GM18508 (cell line): Measurements from ENCODE around the gene RASSF10.

ENCODE experiments used
- ATAC-seq: cut with Tn5 transposase; IDR thresholded peaks from one replicate; pipeline ENCODE4 v1.9.1; 2021; ENCODE audit warnings: moderate number of reproducible peaks; ENCODE audit not compliant: insufficient read depth, unreplicated experiment

RASSF10 gene

DNA sequence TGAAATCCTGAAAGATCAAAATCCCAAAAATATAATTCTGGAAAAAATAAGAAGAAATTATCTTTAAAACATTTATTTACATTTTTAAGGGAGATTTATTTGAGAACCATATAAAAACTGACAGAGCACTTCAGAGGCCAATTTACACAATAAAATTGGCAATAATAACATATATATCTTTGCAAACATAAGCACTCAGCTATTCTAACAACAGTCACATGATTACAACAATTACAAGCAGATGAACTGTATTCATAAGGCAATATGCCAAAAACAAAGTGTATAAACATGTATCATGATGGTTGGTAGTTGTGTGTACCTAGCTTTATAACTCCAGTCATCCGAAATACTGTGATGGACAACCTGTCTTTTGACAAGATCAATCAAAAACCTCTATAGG lies 17.7 kb upstream of the RASSF10 start:
- ATAC-seq, result no peak

DNA sequence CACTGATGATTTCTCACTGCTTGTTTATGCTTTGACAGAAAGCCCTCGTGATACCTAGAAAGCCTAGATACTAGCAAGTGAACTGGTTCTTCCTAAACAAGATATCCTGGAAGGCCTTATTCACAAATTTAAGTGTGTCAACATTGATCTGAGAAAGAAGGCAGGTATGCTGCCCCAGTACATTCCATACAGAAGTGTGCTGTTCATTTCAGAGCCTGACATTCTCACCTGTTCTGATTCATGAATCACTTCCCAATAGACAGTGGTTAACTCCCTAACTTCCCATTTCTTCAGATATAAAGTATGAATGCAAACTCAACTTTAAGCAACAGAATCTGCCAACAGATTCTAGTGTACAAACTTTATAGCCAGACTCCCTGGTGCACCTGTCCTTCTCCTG lies 15.5 kb upstream of the RASSF10 start:
- no peak for ATAC-seq

DNA sequence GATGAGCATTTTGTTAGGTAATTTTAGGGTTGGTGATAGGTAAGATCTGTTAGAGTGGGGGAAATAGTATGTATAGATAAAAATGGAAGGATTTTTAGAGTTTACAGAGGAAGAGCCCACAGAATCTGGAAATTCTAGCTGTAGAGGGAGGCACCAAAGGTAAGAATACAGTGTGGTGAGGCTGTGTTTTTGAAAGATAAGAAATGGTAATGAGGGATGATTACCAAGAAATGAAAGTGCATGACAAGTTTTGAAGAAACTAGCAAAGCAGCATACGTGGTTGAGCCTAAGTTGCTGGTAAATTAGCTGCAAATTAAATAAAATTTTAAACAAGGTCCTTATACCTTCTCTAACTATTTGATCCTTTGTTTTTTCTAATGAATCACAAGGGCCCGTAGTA lies 14.6 kb upstream of the RASSF10 start:
- ATAC-seq, result no peak

DNA sequence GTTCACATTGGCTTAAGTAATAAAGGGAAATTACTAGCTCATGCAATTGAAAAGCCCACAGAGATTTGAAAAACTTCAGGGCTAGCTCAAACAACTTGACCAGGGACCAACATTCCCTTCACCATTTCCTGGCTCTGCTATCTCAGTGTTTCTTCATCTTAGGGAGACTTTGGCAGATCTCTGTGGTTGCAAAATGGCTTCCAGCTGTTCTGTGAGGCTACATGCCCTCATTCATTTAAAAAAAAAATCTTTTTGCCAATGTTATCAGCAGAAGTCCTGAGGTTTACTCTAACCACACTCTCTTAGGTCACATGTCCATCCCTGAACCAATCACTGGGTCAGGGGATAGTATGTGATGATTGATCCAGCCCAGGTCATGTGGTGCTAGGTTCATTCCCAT lies 13.9 kb upstream of the RASSF10 start:
- no peak for ATAC-seq

DNA sequence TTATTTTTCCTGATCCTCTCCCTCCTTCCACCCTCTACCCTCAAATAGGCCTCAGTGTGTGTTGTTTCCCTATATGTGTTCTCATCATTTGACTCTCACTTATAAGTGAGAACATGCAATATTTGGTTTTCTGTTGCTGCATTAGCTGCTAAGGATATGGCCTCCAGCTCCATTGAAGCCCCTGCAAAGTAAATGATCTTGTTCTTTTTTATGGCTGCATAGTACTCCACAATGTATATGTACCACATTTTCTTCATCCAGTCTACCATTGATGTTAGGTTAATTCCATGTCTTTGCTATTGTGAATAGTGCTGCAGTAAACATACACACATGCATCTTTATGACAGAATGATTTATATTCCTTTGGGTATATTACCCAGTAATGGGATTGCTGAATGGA lies 13.3 kb upstream of the RASSF10 start:
- no peak for ATAC-seq

DNA sequence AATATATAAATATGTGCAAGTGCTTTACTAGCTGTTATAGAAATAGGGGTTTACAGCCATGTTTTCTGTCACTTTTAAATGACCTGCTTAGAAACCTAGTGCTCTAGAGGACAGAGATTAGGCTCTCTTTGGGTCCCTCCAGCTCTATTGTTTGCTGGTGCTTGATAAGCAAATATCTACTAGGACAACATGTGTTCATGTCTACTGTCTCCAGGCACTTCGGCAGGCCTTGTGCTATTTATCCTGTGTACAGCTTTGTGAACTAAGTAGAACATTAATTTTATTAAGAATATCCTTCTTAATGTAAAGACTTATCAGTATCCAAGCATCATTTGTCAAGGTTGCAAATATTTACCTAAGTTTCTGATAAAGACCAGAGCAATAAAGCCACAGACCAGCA lies 11.9 kb upstream of the RASSF10 start:
- ATAC-seq, result no peak

DNA sequence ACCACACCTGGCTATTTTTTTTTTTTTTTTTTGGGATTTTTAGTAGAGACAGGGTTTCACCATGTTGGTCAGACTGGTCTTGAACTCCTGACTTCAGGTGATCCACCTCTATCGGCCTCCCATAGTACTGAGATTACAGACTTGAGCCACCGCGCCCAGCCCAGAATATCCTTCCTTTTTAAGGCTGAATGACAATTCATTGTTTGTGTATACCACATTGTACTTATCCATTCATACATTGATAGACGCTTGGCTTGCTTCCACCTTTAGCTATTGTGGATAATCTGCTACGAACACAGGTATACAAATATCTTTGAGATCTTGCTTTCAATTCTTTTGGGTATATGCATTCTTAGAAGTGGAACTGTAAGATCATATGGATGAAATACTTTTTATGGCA lies 10.8 kb upstream of the RASSF10 start:
- ATAC-seq, result no peak

DNA sequence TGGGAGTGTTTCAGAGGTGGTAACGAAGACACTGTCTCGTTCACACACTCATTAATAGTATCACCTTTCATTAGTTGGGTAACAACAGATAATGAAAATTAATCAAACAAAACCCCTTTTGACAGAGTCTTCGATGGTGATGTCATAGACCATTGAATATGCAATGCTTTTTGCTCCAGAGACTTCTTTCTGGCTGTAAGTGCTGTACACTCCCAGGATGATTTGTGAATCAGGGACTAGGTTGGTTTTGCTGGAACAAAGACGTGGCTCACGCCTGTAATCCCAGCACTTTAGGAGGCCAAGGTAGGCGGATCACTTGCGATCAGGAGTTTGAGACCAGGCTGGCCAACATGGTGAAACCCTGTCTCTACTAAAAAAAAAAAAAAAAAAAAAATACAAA lies 9.5 kb upstream of the RASSF10 start:
- no peak for ATAC-seq

DNA sequence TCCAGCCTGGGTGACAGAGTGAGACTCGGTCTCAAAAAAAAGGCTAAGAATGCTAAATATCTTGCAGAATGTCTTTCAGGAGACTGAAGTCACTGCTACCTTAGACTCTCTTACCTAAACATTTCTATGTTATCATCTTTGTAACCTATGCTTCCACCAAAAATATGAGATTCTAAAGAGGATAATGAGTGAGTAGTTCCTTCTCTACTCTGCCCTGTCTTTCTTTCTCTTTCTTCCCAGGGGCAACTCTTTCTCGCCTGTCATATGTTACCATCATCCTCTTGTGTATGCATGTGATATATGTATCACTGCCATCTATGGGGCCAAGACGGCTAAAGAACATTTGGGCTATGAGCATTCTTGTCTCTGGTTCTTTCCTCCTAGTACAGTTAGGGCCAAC lies 9.0 kb upstream of the RASSF10 start:
- ATAC-seq, result no peak

DNA sequence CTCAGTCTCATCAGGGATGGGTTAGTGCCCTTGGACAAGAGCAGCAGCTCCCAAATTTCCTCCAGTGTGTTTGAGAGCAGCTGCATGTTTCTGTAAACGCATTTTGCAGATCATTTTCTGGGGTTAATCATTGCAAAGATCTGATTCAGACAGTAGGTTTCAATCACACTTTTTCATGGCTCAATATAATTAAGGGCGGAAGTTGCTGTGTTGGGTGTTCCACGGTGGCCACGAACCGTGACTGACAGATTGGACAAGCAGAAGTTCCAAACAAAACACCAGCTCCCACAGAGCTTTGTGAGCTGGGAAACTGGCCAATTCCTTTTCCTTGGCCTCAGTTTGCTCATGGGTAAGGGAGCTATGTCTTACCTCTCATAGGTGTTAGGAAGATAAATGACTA lies 8.4 kb upstream of the RASSF10 start:
- no peak for ATAC-seq

DNA sequence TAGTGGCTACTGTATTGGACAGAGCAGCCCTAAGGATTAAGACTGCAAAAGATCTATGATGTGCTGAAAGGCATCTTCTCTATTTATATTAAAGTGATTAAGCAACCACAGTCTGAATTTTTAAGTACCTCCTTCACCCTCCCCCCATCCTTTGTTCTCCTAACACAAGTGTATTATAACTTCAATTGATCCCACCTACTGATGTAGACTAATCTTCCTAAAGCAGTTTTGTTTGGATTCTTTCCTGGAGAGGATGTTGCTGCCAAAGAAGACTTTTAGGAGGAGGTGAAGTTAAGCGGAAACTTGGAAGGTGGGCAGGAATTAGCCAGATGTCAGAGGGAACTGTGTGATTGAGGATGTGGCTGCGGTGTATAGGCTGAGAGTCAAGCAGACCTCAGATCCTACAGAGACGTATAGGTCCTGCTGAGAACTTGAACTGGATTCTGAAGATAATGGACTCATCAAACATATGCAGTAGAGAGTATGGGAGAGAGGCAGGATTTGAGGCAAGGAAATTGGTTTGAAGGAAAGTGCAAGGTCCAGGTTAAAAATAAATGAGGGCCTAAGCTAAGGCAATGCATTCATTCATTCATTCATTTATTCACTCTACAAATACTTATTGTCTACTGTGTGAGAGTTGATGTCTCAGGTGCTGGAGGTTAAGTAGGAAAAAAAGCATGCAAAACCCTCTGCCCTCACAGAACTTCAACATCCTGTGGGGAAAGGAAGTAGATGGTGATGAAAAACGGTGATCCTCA lies 5.2 kb upstream of the RASSF10 start:
- ATAC-seq, result no peak

DNA sequence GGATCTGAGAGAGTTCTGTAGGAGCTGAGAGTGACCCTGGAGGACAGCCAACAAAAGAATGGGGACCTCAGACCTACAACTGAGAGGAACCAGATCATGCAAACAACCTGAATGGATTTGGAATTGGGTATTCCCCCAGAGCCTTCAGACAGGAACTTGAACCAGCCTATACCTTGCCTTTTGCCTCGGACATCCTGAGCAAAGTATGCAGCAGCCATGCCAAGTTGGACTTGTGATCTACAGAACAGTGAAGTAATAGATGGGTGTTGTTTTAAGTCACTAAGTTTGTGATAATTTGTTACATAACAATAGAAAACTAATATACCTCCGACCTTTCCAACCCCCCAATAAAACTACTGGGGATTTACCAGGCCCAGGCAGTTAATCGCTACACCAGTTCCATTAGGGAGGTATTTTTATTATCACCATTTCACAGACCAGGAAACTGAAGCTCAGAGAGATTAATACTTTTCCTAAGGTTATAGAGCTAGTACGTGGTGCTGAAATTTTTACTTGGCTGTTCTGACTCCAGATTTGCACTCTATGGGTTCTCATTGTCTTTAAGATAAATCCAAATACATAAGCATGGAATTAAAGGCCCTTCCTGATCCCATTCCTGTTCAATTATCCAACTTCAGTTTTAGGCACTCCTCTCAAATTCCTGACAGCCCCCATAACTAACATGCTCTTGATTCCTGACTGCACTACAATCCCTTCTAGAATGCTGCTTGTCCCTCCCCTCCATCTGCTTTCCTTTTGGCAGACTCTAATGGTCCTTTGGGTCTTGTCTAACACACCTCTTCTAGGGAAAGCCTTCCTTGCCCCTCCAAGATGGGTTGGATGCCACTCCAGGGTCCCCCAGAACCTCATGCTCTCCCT lies 1.7 kb upstream of the RASSF10 start:
- no peak for ATAC-seq

DNA sequence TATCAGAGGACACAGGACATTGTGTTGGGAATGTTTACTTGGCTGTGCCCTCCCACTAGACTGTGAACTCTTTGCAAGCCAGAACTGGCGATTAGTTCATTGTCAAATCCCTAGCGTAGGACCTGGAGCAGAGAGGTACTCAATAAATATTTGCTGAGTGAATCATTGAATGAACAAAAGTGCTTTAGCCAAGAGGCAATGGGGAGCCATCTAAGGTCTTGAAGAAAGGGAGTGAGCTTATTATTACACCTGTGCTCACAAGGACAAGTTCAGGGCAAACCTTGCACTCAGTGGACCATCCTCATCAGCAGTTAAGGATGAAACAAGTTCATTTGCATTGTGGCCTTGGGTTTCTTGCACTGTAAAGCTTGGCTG lies 1.1 kb upstream of the RASSF10 start:
- ATAC-seq, result no peak

DNA sequence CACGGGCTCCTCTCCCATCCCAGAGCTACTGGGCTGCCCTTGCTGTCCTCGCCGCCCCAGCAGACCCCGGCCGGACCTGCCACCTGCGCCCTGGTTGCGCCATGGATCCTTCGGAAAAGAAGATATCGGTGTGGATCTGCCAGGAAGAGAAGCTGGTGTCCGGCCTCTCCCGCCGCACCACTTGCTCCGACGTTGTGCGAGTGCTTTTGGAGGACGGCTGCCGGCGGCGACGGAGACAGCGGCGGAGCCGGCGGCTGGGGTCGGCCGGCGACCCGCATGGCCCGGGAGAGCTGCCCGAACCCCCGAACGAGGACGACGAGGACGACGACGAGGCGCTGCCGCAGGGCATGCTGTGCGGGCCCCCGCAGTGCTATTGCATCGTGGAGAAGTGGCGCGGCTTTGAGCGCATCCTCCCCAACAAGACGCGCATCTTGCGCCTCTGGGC lies 382 bp downstream of the RASSF10 start:
- ATAC-seq, result no peak

DNA sequence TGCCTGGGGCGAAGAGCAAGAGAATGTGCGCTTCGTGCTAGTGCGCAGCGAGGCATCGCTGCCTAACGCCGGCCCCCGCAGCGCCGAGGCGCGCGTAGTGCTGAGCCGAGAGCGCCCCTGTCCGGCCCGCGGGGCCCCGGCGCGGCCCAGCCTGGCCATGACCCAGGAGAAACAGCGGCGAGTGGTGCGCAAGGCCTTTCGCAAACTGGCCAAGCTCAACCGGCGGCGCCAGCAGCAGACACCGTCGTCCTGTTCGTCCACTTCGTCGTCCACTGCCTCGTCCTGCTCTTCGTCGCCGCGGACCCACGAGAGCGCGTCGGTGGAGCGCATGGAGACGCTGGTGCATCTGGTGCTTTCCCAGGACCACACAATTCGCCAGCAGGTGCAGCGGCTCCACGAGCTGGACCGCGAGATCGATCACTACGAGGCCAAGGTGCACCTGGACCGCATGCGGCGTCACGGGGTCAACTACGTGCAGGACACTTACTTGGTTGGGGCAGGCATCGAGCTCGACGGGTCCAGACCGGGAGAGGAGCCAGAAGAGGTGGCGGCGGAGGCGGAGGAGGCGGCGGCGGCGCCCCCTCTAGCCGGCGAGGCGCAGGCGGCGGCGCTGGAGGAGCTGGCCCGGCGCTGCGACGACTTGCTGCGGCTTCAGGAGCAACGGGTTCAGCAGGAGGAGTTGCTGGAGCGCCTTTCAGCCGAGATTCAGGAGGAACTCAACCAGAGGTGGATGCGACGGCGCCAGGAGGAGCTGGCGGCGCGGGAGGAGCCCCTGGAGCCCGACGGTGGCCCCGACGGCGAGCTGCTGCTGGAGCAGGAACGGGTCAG lies 1.0 kb downstream of the RASSF10 start:
- no peak for ATAC-seq

DNA sequence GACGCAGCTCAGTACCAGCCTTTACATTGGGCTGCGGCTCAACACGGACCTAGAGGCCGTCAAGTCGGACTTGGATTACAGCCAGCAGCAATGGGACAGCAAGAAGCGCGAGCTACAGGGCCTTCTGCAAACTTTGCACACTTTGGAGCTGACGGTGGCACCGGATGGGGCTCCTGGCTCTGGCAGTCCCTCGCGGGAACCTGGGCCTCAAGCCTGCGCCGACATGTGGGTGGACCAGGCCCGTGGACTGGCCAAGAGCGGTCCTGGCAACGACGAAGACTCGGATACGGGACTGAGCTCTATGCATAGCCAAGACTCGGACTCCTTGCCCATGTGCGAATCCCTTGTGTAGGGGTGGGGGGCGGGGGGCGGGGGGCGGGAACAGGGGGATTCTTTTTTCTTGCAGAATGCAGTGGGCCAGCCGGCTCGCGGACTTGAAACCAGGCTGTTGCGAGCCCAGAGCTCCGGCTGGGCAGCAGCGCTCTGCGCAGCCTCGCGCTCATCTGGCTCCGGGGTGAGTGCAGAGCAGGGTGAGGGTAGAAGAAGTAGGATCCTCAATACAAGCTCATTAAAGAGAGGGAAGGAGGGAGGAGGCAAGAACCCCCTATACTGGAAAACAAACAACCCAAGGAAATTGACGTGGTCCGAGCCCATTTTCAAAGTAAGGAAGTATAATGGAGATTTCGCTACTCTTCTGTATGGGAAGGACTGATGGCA lies 1.8 kb downstream of the RASSF10 start:
- no peak for ATAC-seq

DNA sequence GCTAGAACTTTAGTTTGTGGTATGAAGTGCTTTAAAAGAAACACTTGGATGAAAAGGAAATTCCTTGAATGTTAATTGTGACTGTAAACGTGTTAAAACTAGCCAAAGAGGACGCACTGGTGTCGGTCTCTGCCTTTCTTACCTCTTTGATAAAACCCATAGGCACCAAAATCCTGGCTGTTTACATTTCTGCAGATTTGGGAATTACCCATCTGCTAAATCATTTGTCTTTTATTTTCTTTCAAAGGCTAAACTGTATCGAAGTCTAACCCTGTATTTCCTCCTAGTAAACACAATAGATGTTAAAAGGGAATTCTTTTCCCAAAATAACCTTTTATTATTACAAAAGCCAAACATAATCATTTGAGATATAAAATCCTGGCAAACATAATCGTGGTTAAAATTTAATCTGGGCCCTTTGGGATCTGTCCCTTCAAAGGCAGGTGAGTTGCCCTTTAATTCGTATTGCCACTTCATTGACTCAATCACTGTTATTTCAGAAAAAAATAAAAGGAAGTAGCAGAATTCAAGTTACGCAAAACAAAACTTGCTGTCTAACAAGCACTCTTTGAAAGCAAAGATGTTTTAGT lies 2.4 kb downstream of the RASSF10 start:
- no peak for ATAC-seq

DNA sequence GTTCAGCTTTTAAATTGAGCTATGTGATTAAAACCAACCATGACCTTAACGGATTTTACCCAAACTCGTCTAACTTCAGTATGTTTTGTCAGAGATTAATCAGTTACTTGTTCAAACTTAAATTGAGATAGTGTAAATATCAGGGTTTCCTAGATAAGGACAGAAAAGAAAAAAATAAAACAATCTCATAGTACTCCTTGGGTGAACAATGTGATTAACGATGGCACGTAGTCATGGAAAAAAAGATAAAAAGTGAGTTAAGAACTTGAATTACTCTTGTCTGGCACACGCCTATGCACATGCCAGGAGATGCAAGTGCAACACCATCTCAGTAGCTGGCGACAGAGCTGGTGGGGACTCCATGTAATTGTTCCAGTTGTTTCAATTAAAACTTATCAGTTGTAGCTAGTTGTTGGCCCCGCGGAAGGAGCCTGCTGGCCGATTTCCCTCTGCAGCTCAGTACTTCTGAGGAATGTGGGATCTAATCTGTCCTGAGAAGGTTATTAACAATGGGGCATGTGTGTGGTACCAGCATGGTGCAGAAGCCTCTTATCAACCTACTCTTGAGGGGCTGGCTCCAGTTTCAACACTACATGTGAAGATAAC lies 3.0 kb downstream of the RASSF10 start:
- ATAC-seq, result no peak

DNA sequence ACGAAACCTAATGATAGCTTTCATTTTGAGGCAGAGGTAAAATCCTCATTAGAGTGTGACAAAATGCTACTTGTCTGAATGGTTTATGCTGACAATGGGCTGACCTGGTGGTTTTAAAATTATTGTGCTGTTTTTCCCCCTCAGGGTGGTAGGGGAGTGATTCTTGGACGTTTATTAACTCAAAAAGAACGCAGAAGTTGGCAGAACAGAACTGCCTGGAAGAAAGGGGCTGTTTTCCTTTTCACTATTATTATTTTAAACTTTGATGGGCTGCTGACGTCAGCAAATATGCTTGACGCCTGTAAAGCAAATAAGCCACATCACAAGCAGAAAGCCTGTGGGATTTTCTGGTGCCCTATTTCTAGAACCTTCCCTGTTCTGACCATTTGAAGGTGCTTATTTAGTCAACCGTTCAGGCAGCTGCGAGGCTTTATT lies 4.0 kb downstream of the RASSF10 start:
- ATAC-seq, result no peak
